GM18909 (cell line): ENCODE data around the gene S100A9.
"Not testable (repeated sequence)": the region's sequence is repeated elsewhere in the genome, so short reads cannot be mapped to it uniquely, and the experiment has no call there.

ENCODE experiments used
- ATAC-seq: cut with Tn5 transposase; IDR thresholded peaks from one replicate; pipeline ENCODE4 v1.9.1; 2021; ENCODE audit warnings: mild to moderate bottlenecking; ENCODE audit not compliant: unreplicated experiment, poor library complexity

S100A9 gene

DNA sequence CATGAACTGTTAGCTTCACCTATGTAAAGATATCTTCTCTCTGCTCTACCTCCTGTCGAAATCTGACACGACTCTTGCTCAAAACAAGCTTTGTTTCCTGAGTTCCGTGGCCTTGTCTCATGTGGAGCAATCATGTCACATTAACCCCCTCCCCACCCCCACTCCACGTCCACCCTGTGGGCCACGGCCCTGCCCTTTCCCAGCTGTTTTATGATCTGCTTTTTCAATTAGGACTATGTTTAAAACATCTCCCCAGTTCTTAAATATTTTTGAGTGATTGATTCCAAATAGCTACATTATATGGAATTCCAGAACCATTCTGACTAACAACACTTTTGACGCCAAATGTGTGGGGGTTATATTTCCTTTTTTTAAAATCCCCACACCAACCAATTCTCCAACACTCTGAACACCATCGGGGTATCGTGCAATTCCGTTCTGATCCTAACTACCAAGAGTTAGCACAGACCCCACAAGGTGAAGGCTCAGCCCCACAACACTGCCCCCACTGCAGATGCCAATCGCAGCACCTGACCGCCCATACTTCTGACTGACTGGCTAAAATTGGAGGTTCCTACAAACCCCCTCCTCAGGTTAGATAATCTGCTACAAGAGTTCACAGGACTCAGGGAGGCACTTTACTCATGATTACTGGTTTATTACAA lies 45.9 kb downstream of the S100A9 start:
- ATAC-seq, result no peak

GRCh38 chr1:153404086-153404635 lies 46.5 kb downstream of the S100A9 start:
- no peak for ATAC-seq

- no peak for ATAC-seq
Measured at GRCh38 chr1:153404768-153405167, 47.1 kb downstream of the S100A9 start.

- not testable (repeated sequence) for ATAC-seq
Measured at GRCh38 chr1:153405825-153406599, 48.4 kb downstream of the S100A9 start.

GRCh38 chr1:153407274-153407673 lies 49.6 kb downstream of the S100A9 start:
- not testable (repeated sequence) for ATAC-seq
